Upper lobe of left lung (tissue), 4 donors: ENCODE data around the gene CFLAR.

ENCODE experiments used
- CTCF ChIP-seq, 6 experiments: fragments of 450-650 bp in 4 of 6; fragments of 200-600 bp in 2 of 6; sonication (generic) in 2 of 6; IDR thresholded peaks; one replicate each; pipeline ENCODE4 v1.5.1; 2016 to 2019; ENCODE audit warnings: antibody characterized with exemption in 6 of 6
- EP300 ChIP-seq, 4 donors: sonication (generic); formaldehyde crosslinking; IDR thresholded peaks; one replicate each; pipeline ENCODE4 v1.5.1; 2017; ENCODE audit warnings: antibody characterized with exemption in 4 of 4, control low read depth in 2 of 4
- POLR2A ChIP-seq, 4 donors: fragments of 450-650 bp; IDR thresholded peaks; one replicate each; pipeline ENCODE4 v1.5.1; 2016 to 2017; ENCODE audit warnings: antibody characterized with exemption in 4 of 4, mild to moderate bottlenecking in 2 of 4
- POLR2AphosphoS5 ChIP-seq, 2 donors: sonication (generic); formaldehyde crosslinking; IDR thresholded peaks; one replicate each; pipeline ENCODE4 v1.5.1; 2017; ENCODE audit warnings: antibody characterized with exemption in 2 of 2

- TF ChIP-seq CTCF (IDR thresholded peaks at IDR 0.05) = no peak
- no peak for TF ChIP-seq POLR2A (IDR thresholded peaks at IDR 0.05)
- peak in 1 of 2 donors; percentile 28 for TF ChIP-seq POLR2AphosphoS5 (IDR thresholded peaks at IDR 0.05)
- peak in 1 of 4 donors; percentile 93 for TF ChIP-seq EP300 (IDR thresholded peaks at IDR 0.05)
These were observed 60.1 kb downstream of the CFLAR start for GRCh38 chr2:201176081-201176481.
